SK-N-SH (cell line): ENCODE data around the gene PSKH1. TPM values are rescaled to one million over a fixed set of nuclear protein-coding genes. Genes with fewer than 3 reads are reported as not detected.

Experiments
- CTCF ChIA-PET: fragments of 300-600, 350-600 bp; formaldehyde crosslinking; extraction: SDS; loops from one replicate; lab custom pipeline; 2021; lab: Yijun Ruan, JAX
- POLR2A ChIA-PET: fragments of 350-600 bp; sonication (Branson Sonifier 250); formaldehyde crosslinking; extraction: SDS; loops from one replicate; lab custom pipeline; 2020; ENCODE audit warnings: antibody characterized with exemption, inconsistent platforms; lab: Yijun Ruan, JAX
- DNase-seq: peaks from one replicate; pipeline ENCODE4 v3.0.0; 2012
- H2AFZ ChIP-seq: fragments of 200-600 bp; sonication (generic); 2 replicates; pipeline ENCODE4 v1.8.1; 2016; ENCODE audit warnings: antibody characterized with exemption, mild to moderate bottlenecking, low read depth
- H3F3A ChIP-seq: fragments of 200-600 bp; sonication (generic); replicated peaks from 2 replicates; pipeline ENCODE3; 2016; ENCODE audit warnings: antibody characterized with exemption, mild to moderate bottlenecking; ENCODE audit not compliant: insufficient read depth
- H3K27ac ChIP-seq, 2 experiments: fragments of 200-500 bp in 1 of 2; fragments of 200-600 bp in 1 of 2; sonication (Bioruptor generic) in 1 of 2; sonication (generic), shearing (Covaris generic) in 1 of 2; 2 replicates each; pipeline versions ENCODE4 v1.5.1 to v1.6.1; 2014 to 2016; ENCODE audit warnings: low read depth in 2 of 2, inconsistent platforms in 1 of 2, low read length in 1 of 2, mild to moderate bottlenecking in 1 of 2, mixed read lengths in 1 of 2
- H3K27me3 ChIP-seq: fragments of 200-600 bp; sonication (generic), shearing (Covaris generic); 2 replicates; pipeline ENCODE4 v1.6.1; 2016; ENCODE audit warnings: mixed run types; ENCODE audit not compliant: insufficient read depth
- H3K36me3 ChIP-seq, 2 experiments: fragments of 200-500 bp in 1 of 2; fragments of 200-600 bp in 1 of 2; sonication (Bioruptor generic) in 1 of 2; sonication (generic) in 1 of 2; replicated peaks in 1 of 2; 2 replicates each; pipeline versions ENCODE3 to v1.5.1; 2014 to 2016; ENCODE audit warnings: low read length in 1 of 2, mild to moderate bottlenecking in 1 of 2; ENCODE audit not compliant: insufficient read depth in 2 of 2, control insufficient read depth in 1 of 2
- H3K4me1 ChIP-seq, 2 experiments: fragments of 200-500 bp in 1 of 2; fragments of 200-600 bp in 1 of 2; sonication (Bioruptor generic) in 1 of 2; sonication (generic), shearing (Covaris generic) in 1 of 2; 2 replicates each; pipeline versions ENCODE4 v1.5.1 to v1.6.1; 2014 to 2016; ENCODE audit warnings: low read depth in 1 of 2, low read length in 1 of 2, mixed run types in 1 of 2; ENCODE audit not compliant: insufficient read depth in 2 of 2, control insufficient read depth in 1 of 2
- H3K4me2 ChIP-seq: fragments of 200-600 bp; sonication (generic), shearing (Covaris generic); 2 replicates; pipeline ENCODE4 v1.6.1; 2017; ENCODE audit warnings: mixed run types
- H3K4me3 ChIP-seq, 2 experiments: fragments of 200-500 bp in 1 of 2; fragments of 200-600 bp in 1 of 2; sonication (Bioruptor generic) in 1 of 2; sonication (generic), shearing (Covaris generic) in 1 of 2; 2 replicates each; pipeline versions ENCODE4 v1.5.1 to v1.8.1; 2014 to 2016; ENCODE audit warnings: low read depth in 2 of 2, inconsistent platforms in 1 of 2, low read length in 1 of 2, mild to moderate bottlenecking in 1 of 2, mixed read lengths in 1 of 2, moderate library complexity in 1 of 2
- H3K79me2 ChIP-seq: fragments of 200-600 bp; sonication (generic); 2 replicates; pipeline ENCODE4 v1.8.1; 2017; ENCODE audit warnings: mild to moderate bottlenecking; ENCODE audit not compliant: insufficient read depth
- H3K9ac ChIP-seq: fragments of 200-600 bp; sonication (generic); 2 replicates; pipeline ENCODE4 v1.6.1; 2017; ENCODE audit warnings: mixed run types
- H3K9me2 ChIP-seq: fragments of 200-600 bp; sonication (generic); 2 replicates; pipeline ENCODE4 v1.6.1; 2017; ENCODE audit warnings: mixed run types
- H3K9me3 ChIP-seq: fragments of 200-600 bp; sonication (generic); 2 replicates; pipeline ENCODE4 v1.6.1; 2017; ENCODE audit warnings: mixed run types, mild to moderate bottlenecking, moderate library complexity
- H4K20me1 ChIP-seq: fragments of 200-600 bp; sonication (generic); 2 replicates; pipeline ENCODE4 v1.6.1; 2017; ENCODE audit warnings: mild to moderate bottlenecking, mixed run types; ENCODE audit not compliant: insufficient read depth
- EP300 ChIP-seq, 2 experiments: IDR thresholded peaks; 2 replicates each; pipeline versions ENCODE4 v1.4.0 to v1.6.1; 2012; ENCODE audit warnings: borderline replicate concordance in 1 of 2, low read depth in 1 of 2, low read length in 1 of 2
- FOXJ3 ChIP-seq: sonication (generic); formaldehyde crosslinking; IDR thresholded peaks from 2 replicates; pipeline ENCODE4 v1.5.1; 2020; ENCODE audit warnings: mild to moderate bottlenecking, missing genetic modification reagents
- FOXM1 ChIP-seq: IDR thresholded peaks from 2 replicates; pipeline ENCODE4 v1.4.0; 2012; ENCODE audit warnings: low read depth, mild to moderate bottlenecking
- GABPA ChIP-seq: IDR thresholded peaks from 2 replicates; pipeline ENCODE4 v1.4.0; 2012; ENCODE audit warnings: low read depth, mild to moderate bottlenecking
- JUND ChIP-seq: IDR thresholded peaks from 2 replicates; pipeline ENCODE4 v1.4.0; 2012
- MEF2A ChIP-seq: IDR thresholded peaks from 2 replicates; pipeline ENCODE4 v1.4.0; 2012; ENCODE audit warnings: low read depth, borderline replicate concordance
- NRF1 ChIP-seq: IDR thresholded peaks from 2 replicates; pipeline ENCODE4 v1.6.1; 2012; ENCODE audit warnings: low read depth, mild to moderate bottlenecking, low read length
- PBX3 ChIP-seq: IDR thresholded peaks from 2 replicates; pipeline ENCODE4; 2012
- POLR2AphosphoS5 ChIP-seq: IDR thresholded peaks from 2 replicates; pipeline ENCODE4 v1.6.1; 2012; ENCODE audit warnings: low read depth, low read length
- SIN3A ChIP-seq: IDR thresholded peaks from 2 replicates; pipeline ENCODE4 v1.6.1; 2012; ENCODE audit warnings: low read depth, mild to moderate bottlenecking, low read length, moderate library complexity, borderline replicate concordance
- SMC3 ChIP-seq: IDR thresholded peaks from 2 replicates; pipeline ENCODE4 v1.6.1; 2012; ENCODE audit warnings: low read depth, low read length, improper control_type of control experiment
- TAF1 ChIP-seq: IDR thresholded peaks from 2 replicates; pipeline ENCODE4 v1.6.1; 2012; ENCODE audit warnings: low read depth, mild to moderate bottlenecking, low read length, moderate library complexity, borderline replicate concordance
- TEAD4 ChIP-seq: IDR thresholded peaks from 2 replicates; pipeline ENCODE4 v1.4.0; 2012; ENCODE audit warnings: mild to moderate bottlenecking, borderline replicate concordance; ENCODE audit not compliant: insufficient read depth
- WGBS: methylation state at CpG from one replicate; pipeline ENCODE4 v1.1.6; 2017; ENCODE audit warnings: low lambda C conversion rate; 5-methylcytosine and 5-hydroxymethylcytosine counted together
- polyA plus RNA-seq, 3 experiments: library from polyadenylated mRNA; depleted of rRNA; stranded (reverse); fragments of >200 nt; gene quantifications; 2 replicates each; pipeline ENCODE4 v1.2.3, GENCODE V29; 2012
- TF ChIP-seq, protein P1 (sequence below): IDR thresholded peaks from 2 replicates; pipeline ENCODE4 v1.4.0; 2012; ENCODE audit warnings: low read depth, borderline replicate concordance
- TF ChIP-seq, protein P2 (sequence below): fragments of 150-350 bp; IDR thresholded peaks from 2 replicates; pipeline ENCODE4 v1.6.1; 2017; ENCODE audit warnings: antibody characterized with exemption, low read length, low read depth, borderline replicate concordance
- TF ChIP-seq, protein P3 (sequence below): IDR thresholded peaks from 2 replicates; pipeline ENCODE4 v1.4.0; 2012; ENCODE audit warnings: low read depth, borderline replicate concordance

PSKH1 gene
- polyA plus RNA-seq, 1 of the 3 experiments (the other 2 are of a cell fraction): 30.1 TPM

GRCh38 chr16:67879936-67880335, 13.1 kb upstream of the PSKH1 start:
- TF ChIP-seq SMC3 (no peak), JUND (no peak), PBX3 (no peak), POLR2AphosphoS5 (no peak), FOXM1 (no peak)
- TF ChIP-seq, protein P1, sequence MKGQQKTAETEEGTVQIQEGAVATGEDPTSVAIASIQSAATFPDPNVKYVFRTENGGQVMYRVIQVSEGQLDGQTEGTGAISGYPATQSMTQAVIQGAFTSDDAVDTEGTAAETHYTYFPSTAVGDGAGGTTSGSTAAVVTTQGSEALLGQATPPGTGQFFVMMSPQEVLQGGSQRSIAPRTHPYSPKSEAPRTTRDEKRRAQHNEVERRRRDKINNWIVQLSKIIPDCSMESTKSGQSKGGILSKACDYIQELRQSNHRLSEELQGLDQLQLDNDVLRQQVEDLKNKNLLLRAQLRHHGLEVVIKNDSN: no peak
- H3K27me3 ChIP-seq: no peaks in the 10 kb centered on the region
- H3K4me2 ChIP-seq: no peak overlapping the region
- H3K9ac ChIP-seq: no peak overlapping the region
- no peak for DNase-seq
- H2AFZ ChIP-seq: no peak overlapping the region
- H3K27ac ChIP-seq: no peak overlapping the region
- H4K20me1 ChIP-seq: peaks cover 28% of the 10 kb centered on the region
- 92% methylated on average over 5 of the region's 5 CpGs for WGBS
- H3K9me2 ChIP-seq: no peaks in the 10 kb centered on the region
- H3K79me2 ChIP-seq: peaks cover 20% of the 10 kb centered on the region
- H3K9me3 ChIP-seq: no peaks in the 10 kb centered on the region
- H3K36me3 ChIP-seq: peaks cover 21 to 83% of the 10 kb centered on the region in 2 experiments
- peaks cover 14% of the 10 kb centered on the region for H3F3A ChIP-seq
- CTCF ChIA-PET: interaction anchor here (1.4 to 22.4 kb wide), 3 partner anchors 51 to 217 kb away, joined by 4 to 564 read pairs (median 12); partner anchors contain the start of genes CTRL, LCAT and PSMB10
- POLR2A ChIA-PET: no interaction called here
- H3K4me1 ChIP-seq: peaks cover 7 to 11% of the 10 kb centered on the region in 2 experiments; a peak in 2 of 4 replicates
- no peak overlapping the region for H3K4me3 ChIP-seq

GRCh38 chr16:67880584-67880983, 12.5 kb upstream of the PSKH1 start:
- ChIA-PET POLR2A (no interaction called here), CTCF (interaction anchor here (3.3 to 22.4 kb wide), 2 partner anchors 51 to 64 kb away, joined by 12 to 564 read pairs; partner anchors contain the start of genes CTRL, LCAT and PSMB10)

DNA sequence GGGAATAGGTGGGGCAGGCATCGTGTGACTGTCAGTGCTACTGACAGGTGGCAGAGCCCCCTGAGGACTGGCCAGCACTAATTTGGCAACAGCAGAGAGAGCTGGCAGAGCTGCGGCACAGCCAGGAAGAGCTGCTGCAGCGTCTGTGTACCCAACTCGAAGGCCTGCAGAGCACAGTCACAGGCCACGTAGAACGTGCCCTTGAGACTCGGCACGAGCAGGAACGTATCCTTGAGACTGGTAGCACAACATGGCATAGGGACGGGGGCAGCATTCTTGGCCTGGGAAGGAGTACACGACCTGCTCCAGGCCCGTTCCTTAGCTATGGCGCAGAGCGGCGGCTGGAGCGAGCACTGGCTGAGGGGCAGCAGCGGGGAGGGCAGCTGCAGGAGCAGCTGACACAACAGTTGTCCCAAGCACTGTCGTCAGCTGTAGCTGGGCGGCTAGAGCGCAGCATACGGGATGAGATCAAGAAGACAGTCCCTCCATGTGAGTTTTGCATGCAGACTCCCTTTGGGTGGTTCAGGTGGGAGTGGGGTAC, 11.4 kb upstream of the PSKH1 start:
- Histone ChIP-seq H3K36me3 (peaks cover 21 to 81% of the 10 kb centered on the region in 2 experiments), H3K79me2 (peaks cover 2% of the 10 kb centered on the region; the same call in 1 of the 2 replicates), H3K9me3 (no peaks in the 10 kb centered on the region), H3K27ac (no peak overlapping the region), H3K4me1 (peaks cover 7 to 13% of the 10 kb centered on the region in 2 experiments; a peak in 2 of 4 replicates), H2AFZ (no peak overlapping the region), H3K9me2 (no peaks in the 10 kb centered on the region), H3K9ac (no peak overlapping the region), H3K4me3 (no peak overlapping the region), H4K20me1 (peaks cover 18% of the 10 kb centered on the region), H3F3A (peaks cover 14% of the 10 kb centered on the region), H3K4me2 (no peak overlapping the region), H3K27me3 (no peaks in the 10 kb centered on the region)
- DNase-seq: no peak
- 95% methylated on average over 19 of the region's 21 CpGs for WGBS
- ChIA-PET POLR2A (interaction anchor here (1.0 to 3.5 kb wide), 3 partner anchors 8 to 53 kb away, joined by 3 to 12 read pairs (median 5); partner anchors contain the start of genes EDC4 and PSKH1), CTCF (interaction anchor here (0.8 to 22.4 kb wide), 7 partner anchors 7 to 66 kb away, joined by 3 to 564 read pairs (median 14); partner anchors contain the start of genes CTRL, EDC4, LCAT and PSKH1)
- TF ChIP-seq FOXM1 (no peak), TEAD4 (no peak), FOXJ3 (CRISPR knock-in tag) (no peak), TAF1 (no peak), GABPA (no peak), MEF2A (no peak), SIN3A (no peak), NRF1 (no peak)
- TF ChIP-seq, protein P2, sequence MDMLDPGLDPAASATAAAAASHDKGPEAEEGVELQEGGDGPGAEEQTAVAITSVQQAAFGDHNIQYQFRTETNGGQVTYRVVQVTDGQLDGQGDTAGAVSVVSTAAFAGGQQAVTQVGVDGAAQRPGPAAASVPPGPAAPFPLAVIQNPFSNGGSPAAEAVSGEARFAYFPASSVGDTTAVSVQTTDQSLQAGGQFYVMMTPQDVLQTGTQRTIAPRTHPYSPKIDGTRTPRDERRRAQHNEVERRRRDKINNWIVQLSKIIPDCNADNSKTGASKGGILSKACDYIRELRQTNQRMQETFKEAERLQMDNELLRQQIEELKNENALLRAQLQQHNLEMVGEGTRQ: no peak
- TF ChIP-seq, protein P3, sequence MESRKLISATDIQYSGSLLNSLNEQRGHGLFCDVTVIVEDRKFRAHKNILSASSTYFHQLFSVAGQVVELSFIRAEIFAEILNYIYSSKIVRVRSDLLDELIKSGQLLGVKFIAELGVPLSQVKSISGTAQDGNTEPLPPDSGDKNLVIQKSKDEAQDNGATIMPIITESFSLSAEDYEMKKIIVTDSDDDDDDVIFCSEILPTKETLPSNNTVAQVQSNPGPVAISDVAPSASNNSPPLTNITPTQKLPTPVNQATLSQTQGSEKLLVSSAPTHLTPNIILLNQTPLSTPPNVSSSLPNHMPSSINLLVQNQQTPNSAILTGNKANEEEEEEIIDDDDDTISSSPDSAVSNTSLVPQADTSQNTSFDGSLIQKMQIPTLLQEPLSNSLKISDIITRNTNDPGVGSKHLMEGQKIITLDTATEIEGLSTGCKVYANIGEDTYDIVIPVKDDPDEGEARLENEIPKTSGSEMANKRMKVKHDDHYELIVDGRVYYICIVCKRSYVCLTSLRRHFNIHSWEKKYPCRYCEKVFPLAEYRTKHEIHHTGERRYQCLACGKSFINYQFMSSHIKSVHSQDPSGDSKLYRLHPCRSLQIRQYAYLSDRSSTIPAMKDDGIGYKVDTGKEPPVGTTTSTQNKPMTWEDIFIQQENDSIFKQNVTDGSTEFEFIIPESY: no peak

More at GRCh38 chr16:67880584-67880983, 12.5 kb upstream of the PSKH1 start:
- no peak overlapping the region for H3K9ac ChIP-seq
- H3K27ac ChIP-seq: no peak overlapping the region
- H3K36me3 ChIP-seq: peaks cover 21 to 82% of the 10 kb centered on the region in 2 experiments
- H3K27me3 ChIP-seq: no peaks in the 10 kb centered on the region
- peaks cover 13% of the 10 kb centered on the region; the same call in 1 of the 2 replicates for H3K79me2 ChIP-seq
- H3K4me3 ChIP-seq: no peak overlapping the region
- no peaks in the 10 kb centered on the region for H3K9me2 ChIP-seq
- WGBS: 96% methylated on average over 12 of the region's 13 CpGs
- peaks cover 14% of the 10 kb centered on the region for H3F3A ChIP-seq
- no peak for DNase-seq
- peaks cover 22% of the 10 kb centered on the region for H4K20me1 ChIP-seq
- H3K4me1 ChIP-seq: peaks cover 7 to 13% of the 10 kb centered on the region in 2 experiments; a peak in 2 of 4 replicates
- no peak for TF ChIP-seq FOXJ3 (CRISPR knock-in tag)
- TF ChIP-seq EP300 (IDR thresholded peaks at IDR 0.05; ENCODE audit: borderline replicate concordance in 1 of 2, low read depth in 1 of 2, low read length in 1 of 2): no peak
- no peak for TF ChIP-seq GABPA
- no peak overlapping the region for H3K4me2 ChIP-seq
- no peak overlapping the region for H2AFZ ChIP-seq
- no peaks in the 10 kb centered on the region for H3K9me3 ChIP-seq
